PFSK-1 (cell line): ENCODE data around the gene TSPAN32.

Experiments
- FOXP2 ChIP-seq: optimal IDR thresholded peaks from 2 replicates; pipeline ENCODE3; 2011; ENCODE audit warnings: borderline replicate concordance, control low read depth, inconsistent platforms; ENCODE audit not compliant: insufficient read depth; ENCODE audit errors: extremely low read length, extremely low read depth
- POLR2AphosphoS5 ChIP-seq: IDR thresholded peaks from 2 replicates; pipeline ENCODE4 v1.6.1; 2012; ENCODE audit warnings: low read depth, mild to moderate bottlenecking, control low read depth, low read length, moderate library complexity
- REST ChIP-seq, 2 experiments: IDR thresholded peaks; 2 replicates each; pipeline versions ENCODE4 v1.6.1 to v1.8.0; 2011 to 2012; ENCODE audit warnings: low read depth in 2 of 2, low read length in 2 of 2, control low read depth in 1 of 2, inconsistent platforms in 1 of 2, mild to moderate bottlenecking in 1 of 2, moderate library complexity in 1 of 2; ENCODE audit not compliant: insufficient read depth in 1 of 2
- SIN3A ChIP-seq: IDR thresholded peaks from 2 replicates; pipeline ENCODE4 v1.6.1; 2012; ENCODE audit warnings: mild to moderate bottlenecking, low read length, moderate library complexity, borderline replicate concordance; ENCODE audit not compliant: insufficient read depth
- TAF1 ChIP-seq: IDR thresholded peaks from 2 replicates; pipeline ENCODE4 v1.6.1; 2012; ENCODE audit warnings: low read length, control low read depth, borderline replicate concordance; ENCODE audit not compliant: insufficient read depth

TSPAN32 gene

GRCh38 chr11:2264366-2265053 is 37.3 kb upstream of the TSPAN32 start:
- TF ChIP-seq POLR2AphosphoS5: no peak
- TF ChIP-seq SIN3A: no peak
- TF ChIP-seq REST (IDR thresholded peaks at IDR 0.05; ENCODE audit: insufficient read depth in 1 of 2, low read depth in 2 of 2, low read length in 2 of 2): no peak
- no peak for TF ChIP-seq TAF1
- no peak for TF ChIP-seq FOXP2

GRCh38 chr11:2265396-2265795 is 36.4 kb upstream of the TSPAN32 start:
- no peak for TF ChIP-seq REST (IDR thresholded peaks at IDR 0.05; ENCODE audit: insufficient read depth in 1 of 2, low read depth in 2 of 2, low read length in 2 of 2)
- TF ChIP-seq SIN3A: no peak
- TF ChIP-seq POLR2AphosphoS5: no peak
- no peak for TF ChIP-seq FOXP2
- TF ChIP-seq TAF1: no peak

- TF ChIP-seq FOXP2: no peak
- TF ChIP-seq SIN3A: no peak
- no peak for TF ChIP-seq POLR2AphosphoS5
- no peak for TF ChIP-seq TAF1
- TF ChIP-seq REST (IDR thresholded peaks at IDR 0.05; ENCODE audit: insufficient read depth in 1 of 2, low read depth in 2 of 2, low read length in 2 of 2): no peak
Observed at GRCh38 chr11:2265854-2266585, 35.8 kb upstream of the TSPAN32 start.

GRCh38 chr11:2266586-2267305 is 35.1 kb upstream of the TSPAN32 start:
- TF ChIP-seq FOXP2: no peak
- no peak for TF ChIP-seq TAF1
- no peak for TF ChIP-seq SIN3A
- no peak for TF ChIP-seq REST (IDR thresholded peaks at IDR 0.05; ENCODE audit: insufficient read depth in 1 of 2, low read depth in 2 of 2, low read length in 2 of 2)
- no peak for TF ChIP-seq POLR2AphosphoS5
